ENCODE data around the gene KRTAP5-7.

DNA sequence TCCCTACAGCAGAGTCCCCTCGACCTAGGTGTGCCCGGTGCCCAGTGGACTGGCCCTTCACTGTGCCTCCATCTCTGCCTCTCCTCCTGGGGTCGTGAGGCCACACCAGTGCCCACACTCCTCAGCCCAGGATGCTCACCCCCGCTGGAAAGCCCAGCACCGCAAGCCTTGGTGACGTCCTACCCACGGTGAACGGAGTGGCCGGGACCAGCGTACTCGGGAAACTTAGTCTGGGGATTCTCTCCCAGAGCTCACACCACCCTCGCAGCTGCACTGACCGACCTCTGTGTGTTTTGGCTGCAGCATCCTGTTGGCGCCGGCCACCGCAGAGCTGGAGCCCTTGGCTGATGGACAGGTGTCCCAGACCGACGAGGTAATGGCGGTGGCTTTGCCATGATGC lies 35.5 kb upstream of the KRTAP5-7 start:
- TF ChIP-seq, protein P1, sequence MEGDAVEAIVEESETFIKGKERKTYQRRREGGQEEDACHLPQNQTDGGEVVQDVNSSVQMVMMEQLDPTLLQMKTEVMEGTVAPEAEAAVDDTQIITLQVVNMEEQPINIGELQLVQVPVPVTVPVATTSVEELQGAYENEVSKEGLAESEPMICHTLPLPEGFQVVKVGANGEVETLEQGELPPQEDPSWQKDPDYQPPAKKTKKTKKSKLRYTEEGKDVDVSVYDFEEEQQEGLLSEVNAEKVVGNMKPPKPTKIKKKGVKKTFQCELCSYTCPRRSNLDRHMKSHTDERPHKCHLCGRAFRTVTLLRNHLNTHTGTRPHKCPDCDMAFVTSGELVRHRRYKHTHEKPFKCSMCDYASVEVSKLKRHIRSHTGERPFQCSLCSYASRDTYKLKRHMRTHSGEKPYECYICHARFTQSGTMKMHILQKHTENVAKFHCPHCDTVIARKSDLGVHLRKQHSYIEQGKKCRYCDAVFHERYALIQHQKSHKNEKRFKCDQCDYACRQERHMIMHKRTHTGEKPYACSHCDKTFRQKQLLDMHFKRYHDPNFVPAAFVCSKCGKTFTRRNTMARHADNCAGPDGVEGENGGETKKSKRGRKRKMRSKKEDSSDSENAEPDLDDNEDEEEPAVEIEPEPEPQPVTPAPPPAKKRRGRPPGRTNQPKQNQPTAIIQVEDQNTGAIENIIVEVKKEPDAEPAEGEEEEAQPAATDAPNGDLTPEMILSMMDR (conservative IDR thresholded peaks at IDR 0.05; ENCODE audit: low read depth in 2 of 2), result no peak
- no peak for TF ChIP-seq EZH2 (IDR thresholded peaks at IDR 0.05; ENCODE audit: low read depth, unreplicated experiment)
